Stimulated activated CD4-positive, alpha-beta T cell treated with anti-CD3 and anti-CD28 coated beads, Interleukin-1b, Interleukin-23, amount 100 ng/mL, for 48 hours (primary cell): ENCODE measurements around the gene SETD1A.

ENCODE experiments used
- DNase-seq: peaks from one replicate; pipeline ENCODE4 v3.0.0-alpha.2; 2020

SETD1A gene

DNA sequence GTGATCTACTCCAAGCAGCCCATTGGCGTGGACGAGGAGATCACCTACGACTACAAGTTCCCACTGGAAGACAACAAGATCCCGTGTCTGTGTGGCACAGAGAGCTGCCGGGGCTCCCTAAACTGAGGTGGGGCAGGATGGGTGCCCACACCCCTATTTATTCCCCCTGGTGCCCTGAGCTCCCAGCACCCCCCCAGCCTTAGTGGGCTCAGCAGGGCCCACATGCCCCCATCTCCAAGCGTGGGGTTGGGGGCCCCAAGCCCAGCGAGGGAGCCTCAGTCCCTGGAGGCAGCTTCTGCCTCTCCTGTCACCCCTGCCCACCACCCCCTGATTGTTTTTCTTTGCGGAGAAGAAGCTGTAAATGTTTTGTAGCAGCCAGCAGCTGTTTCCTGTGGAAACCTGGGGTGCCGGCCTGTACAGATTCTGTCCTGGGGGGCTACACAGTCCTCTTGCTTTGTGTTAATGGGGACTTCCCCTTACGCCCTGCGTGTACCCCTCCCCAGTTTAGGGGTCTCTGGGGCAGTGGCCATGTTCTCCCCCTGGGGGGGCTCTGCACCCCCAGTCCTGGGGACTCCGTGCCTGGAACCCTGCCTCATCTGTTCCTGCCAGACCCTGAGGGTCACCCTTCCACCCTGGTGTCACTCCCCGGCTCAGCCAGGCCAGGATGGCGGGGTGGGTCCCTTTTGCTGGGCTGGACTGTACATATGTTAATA, 26.5 kb downstream of the SETD1A start:
- DNase-seq = no peak

DNA sequence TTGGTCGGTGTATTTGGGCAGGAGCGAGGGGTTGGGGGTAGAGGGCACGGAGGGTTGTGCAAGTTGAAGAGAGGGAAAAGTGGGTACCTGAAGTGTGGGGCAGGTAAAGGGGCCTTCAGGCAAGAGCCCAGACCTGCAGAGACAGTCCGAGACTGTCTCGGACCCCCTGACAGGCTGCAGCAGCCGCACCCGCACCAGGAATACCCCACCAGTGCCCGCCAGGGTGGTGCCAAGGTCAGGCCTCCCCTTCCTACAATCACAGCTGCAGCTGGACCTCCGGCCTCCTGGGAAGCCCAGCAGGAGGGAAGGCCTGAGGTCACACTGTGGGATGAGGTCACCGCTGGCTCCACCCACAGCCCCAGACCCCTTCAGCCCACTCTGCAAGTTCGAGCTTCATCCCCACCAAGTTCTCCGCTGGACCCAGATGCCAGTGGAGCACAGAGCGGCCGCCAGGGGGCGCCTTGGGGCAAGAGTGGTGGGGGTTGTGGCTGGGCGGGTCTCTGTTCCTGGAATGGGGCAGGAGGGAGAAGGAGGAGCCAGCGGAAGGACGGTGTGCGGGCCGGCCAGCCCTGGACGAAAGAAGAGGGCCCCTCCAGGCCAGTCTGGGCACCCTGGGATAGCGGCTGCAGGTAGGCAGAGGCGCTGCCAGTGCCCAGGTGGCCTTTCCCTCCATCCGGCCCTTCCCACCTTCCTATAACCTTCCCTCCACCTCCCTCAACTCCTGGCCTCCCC, 27.3 kb downstream of the SETD1A start, which contains the start of gene HSD3B7:
TSS of gene HSD3B7 (plus strand) at position 539 of the 732 bp plus-strand sequence. CDS start 452 bp downstream, outside the sequence.
- DNase-seq = peak; percentile 77

DNA sequence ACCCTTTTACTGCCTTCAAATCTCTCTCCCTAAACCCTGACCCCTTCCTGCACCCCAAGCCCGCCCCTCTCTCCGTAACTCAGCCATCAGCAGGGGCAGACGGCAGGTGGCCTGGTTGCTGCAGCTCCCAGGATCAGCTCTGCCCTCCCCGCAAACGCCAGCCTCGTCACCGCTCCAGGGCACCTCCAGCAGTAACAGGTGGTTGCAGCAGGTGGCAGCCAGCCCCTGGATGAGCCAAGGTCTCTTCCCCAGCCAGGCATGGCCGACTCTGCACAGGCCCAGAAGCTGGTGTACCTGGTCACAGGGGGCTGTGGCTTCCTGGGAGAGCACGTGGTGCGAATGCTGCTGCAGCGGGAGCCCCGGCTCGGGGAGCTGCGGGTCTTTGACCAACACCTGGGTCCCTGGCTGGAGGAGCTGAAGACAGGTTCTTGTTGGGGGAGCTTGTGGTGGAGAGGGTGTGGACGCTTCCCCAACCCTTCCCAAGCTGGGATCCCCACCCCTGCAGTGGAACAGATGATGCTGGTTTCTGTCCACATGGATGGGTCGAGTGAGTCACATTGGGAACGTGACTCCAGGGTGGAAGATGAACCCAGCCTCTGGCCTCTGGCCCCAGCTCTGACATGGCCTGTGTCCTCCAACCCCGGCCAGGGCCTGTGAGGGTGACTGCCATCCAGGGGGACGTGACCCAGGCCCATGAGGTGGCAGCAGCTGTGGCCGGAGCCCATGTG, 28.0 kb downstream of the SETD1A start:
- no peak for DNase-seq

DNA sequence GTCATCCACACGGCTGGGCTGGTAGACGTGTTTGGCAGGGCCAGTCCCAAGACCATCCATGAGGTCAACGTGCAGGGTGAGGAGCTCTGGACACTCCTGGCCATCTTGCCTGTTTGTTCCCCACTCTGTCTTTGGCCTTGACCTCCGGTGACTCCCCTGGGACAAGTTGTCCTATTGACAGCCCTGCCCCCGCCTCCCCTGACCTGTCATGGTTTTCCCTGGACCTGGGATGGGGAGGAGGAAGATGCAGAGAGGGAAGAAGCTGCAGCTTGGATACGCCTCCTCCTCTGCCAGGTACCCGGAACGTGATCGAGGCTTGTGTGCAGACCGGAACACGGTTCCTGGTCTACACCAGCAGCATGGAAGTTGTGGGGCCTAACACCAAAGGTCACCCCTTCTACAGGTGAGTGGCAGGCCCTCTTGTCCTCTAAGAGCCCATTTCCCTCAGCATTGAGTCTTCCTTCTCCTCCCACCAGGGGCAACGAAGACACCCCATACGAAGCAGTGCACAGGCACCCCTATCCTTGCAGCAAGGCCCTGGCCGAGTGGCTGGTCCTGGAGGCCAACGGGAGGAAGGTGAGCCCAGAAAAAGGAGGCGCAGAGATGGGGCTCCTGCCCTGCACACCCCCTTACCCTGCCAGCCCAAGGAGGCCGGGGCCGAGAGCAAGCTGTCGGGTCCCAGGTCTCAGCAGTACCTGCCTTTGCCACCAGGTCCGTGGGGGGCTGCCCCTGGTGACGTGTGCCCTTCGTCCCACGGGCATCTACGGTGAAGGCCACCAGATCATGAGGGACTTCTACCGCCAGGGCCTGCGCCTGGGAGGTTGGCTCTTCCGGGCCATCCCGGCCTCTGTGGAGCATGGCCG, 28.8 kb downstream of the SETD1A start:
- no peak for DNase-seq

DNA sequence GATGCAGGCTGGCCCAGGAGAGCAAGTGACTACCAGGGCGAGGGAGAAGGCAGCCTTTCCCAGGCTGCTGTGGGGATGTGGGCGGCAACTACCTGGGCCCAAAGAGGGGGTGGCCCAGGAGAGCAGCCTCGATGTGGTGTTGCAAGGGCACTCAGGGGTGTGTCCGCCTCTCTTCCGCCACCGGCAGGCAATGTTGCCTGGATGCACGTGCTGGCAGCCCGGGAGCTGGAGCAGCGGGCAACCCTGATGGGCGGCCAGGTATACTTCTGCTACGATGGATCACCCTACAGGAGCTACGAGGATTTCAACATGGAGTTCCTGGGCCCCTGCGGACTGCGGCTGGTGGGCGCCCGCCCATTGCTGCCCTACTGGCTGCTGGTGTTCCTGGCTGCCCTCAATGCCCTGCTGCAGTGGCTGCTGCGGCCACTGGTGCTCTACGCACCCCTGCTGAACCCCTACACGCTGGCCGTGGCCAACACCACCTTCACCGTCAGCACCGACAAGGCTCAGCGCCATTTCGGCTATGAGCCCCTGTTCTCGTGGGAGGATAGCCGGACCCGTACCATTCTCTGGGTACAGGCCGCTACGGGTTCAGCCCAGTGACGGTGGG, 30.1 kb downstream of the SETD1A start:
- DNase-seq = no peak

DNA sequence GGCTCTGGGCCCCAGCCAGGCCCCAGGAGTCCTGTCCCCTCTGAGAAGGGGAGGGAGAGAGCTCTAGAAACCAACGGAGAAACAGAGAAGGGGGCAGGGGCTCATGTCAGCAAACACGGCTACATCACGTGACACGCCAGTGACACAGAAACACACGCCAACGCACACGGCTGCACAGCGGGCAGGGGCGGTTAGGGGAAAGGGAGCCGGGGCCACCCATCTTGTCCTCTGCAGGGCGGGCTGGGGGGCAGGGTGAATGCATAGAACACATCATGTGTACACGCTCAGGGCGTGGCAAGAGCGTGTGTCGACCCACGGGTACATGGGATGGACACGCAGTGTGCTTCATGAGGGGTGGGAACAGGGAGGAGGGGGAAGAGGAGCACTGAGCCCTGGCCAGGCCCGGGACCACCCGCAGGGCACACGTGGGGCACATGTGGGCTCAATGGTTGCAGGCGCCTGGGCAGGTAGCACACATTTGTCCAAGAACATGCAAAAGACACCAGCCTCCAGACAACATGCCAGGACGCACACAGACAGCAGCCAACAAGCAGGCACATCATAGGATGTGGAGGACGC, 32.0 kb downstream of the SETD1A start:
- no peak for DNase-seq

DNA sequence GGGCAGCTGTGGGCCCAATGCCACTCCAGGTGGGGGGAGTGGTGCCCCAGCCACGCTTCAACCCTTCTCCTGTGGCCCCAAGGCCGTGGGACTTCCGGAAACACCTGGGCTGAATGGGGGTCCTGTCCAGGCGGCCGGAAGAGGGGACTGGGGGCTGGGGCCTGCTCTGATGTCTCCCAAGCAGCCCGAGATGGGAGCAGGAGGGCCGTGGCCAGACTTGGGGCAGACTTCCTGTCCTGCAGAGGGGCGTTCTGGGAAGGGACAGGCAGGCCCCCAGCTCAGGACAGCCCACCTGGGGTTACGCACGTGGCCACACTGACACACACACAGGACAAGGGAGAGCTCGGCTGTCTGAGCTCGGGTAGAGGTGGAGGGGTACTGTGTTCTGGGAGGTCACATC, 32.6 kb downstream of the SETD1A start:
- DNase-seq = no peak

DNA sequence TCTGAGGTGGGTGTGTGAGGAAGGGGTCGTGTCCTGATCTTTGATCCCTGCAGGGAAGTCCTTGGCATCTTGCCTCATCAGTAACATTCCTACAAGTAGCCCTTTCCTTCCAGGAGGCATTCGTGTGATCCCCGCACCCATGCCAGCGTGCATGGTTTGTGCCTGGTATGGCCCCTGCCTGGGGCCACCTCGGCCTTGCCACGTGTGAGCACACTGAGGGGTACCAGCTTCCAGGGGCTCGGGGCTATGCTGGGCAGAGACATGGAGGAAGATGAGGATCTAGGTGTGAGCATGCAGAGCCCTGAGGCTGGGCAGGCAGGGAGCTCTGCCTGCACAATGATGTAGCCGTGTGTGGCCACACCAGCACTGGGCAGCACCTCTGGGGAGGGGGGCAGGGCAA, 33.5 kb downstream of the SETD1A start:
- no peak for DNase-seq

DNA sequence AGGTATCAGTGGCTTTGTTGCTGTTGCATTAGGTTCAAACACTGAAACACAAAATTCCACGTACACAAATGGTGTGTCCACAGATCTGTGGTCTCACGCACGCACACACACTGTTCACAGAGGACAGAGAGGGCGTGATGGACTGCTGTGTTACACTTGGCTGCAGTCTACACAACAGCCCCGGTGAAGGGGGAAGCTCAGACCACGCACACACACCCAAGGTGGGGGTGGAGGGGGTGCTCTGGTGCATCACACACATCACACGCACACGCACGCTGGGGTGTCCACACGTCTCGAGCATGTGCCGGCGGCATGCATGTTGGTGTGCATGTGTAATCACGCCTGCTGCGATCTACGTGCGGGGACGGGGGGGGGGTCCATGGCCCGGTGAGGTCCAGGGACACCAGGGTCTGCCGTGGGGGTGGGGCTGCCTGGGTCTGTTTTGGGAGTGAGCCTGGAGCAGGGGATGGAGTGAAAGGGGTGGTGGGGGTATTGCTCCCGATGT, 34.8 kb downstream of the SETD1A start:
- DNase-seq = no peak

DNA sequence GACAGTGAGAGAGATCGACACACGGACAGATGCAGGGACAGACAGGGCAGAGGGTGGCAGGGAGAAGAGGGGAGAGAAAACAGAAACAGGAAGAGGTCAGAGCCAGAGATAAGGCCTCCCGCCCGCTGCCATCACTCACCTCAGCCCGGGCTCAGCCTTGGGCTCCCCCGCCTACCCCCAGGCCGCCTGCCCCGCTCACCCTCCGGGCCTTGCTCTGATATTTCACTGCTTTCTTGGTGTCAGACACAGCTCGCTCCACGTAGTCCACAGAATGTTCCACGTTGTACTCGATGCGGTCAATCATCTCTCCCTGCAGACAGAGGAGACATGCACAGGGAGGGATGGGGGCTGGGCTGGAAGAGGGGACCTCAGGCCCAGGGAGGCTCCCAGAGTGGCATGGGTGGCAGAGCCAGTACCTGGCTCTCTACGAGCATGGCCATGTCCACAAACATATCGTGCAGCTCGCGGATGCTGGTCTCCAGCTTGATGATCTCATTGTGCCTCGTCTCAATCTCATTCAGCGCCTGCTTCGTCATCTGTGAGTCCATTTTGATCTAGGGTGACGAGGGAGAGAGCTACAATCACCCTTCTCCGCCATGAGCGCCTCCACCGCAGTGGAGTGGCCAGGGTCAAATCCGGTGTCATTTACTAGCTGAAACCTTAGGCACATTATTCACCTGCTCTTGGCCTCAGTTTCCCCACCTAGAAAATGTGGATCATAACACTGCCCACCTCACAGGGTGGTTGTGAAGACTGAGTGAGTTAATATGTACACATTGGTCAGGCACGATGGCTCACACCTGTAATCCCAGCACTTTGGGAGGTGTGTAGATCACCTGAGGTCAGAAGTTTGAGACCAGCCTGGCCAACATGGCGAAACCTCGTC, 35.6 kb downstream of the SETD1A start:
- DNase-seq = no peak

DNA sequence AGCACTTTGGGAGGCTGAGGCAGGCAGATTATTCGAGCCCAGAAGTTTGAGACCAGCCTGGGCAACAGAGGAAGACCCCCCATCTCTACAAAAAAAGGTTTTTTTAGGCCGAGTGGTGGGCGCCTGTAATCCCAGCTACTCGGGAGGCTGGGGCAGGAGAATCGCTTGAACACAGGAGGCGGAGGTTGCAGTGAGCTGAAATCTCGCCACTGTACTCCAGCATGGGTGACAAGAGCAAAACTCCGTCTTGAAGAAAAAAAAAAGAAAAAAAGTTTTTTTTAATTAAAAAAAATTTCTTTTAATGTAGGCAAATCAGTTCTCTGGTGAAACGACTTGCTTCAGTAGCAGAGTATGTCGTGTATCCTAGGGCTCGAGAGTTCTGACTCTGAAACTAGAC, 38.4 kb downstream of the SETD1A start:
- no peak for DNase-seq

DNA sequence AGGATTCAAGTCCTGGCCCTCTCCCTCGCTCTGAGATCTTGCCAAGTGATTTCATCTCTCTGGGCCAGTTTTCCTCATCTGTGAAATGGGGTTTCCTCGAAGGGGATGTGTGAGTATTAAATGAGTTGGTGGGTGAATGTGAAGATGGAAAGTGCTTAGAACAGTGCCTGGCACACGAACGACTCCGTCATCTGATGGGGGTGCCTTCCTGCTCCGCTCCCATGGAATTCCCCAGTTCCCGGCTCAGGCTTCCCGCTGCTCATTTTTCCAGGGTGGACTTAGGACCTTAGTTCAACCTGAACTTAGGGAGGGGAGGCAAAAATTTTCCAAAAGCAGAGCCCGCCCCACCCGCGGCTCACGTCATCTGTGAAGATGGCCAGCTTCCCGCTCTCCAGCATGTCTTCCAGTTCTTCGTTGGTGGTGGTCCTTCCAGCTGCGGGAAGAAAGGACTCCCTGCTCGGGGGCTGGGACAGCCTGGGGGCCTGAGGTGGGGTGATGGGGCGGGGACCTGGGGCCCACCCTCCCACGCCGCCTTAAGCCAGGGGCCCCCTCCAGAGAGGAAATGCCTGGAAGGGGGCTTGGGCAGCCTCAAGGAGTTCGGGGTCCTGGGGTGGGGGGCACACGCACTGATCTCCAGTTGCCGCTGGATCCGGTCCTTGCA, 38.9 kb downstream of the SETD1A start:
- DNase-seq = no peak

DNA sequence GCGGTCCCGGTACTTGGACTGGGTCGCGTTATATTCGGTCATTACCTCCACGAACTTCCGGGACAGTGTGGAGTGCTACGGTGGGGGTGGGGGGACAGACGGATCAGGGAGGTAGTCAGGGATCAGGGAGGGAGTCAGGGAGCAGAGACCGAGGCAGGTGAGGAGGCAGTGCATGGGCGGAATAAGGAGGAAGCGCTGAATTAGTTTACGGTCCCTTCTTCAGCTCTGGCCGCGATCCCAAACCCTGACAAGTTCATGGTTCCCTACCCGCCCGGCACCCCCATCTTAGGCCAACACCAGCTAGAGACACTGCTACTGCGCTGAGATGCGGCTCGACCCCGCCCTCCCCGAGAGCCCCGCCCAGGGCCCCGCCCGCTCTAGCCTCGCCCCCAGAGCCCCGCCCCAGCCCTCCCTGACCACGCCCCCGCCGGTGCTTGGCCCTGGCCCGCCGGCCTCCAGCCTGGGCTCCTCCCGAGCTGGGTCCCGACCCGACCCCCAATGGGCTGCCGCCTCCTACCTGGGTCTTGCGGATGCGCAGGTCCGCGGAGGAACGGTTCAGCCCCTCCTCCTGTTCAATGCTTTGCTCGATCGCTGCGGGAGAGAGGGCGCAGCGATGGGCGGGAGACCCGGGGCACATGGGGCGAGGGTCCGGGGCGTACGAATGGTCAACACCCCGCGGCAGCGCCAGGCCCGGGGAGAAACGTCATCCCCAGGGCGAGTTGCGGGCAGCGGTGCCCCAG, 39.6 kb downstream of the SETD1A start:
- DNase-seq = peak; percentile 81

DNA sequence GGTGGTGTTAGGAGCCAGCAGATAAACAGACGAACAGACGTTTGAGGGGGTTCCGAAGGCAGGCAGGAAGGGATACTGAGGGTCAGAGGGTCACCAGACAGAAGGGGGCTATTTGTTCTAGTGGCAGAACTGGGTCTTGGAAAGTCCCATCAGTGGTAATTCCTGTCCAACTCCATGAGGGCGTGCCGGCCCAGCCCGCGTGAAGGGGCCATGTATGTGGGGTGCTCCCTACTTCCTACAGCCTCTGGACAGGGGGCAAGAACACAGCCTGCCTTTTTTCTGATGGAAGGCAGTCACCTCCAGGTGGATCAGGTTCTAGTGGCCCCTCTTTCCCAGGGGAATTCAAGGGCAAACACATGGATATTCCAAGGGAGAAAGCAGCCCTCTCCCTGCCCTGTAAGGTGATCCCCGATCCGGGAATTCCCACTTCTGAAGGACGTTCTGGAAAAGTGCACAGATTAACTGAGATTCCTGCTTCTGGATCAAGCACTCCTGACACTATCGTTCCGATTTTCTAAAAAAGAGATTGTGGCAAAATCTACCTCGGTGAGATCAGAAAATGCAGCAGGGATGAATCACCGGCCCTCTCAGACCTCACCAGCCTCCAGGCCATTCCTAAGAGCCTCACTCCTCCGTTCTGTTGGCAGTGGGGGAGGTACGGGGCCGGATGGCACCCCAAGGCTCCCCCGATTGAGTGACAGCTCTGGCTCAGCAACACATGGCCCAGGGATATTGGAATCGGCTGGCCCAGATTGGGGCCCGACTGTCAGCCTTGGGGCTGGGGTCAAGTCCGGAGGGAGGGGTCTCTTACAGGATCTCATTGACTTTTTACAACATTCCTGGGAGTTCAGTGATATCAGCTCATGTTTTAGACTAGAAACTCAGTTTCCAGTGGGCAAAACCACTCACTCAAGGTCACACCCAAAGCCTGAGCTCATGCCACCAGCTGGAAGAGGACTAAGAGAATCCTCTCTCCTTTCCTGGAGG, 40.5 kb downstream of the SETD1A start:
- DNase-seq = no peak

DNA sequence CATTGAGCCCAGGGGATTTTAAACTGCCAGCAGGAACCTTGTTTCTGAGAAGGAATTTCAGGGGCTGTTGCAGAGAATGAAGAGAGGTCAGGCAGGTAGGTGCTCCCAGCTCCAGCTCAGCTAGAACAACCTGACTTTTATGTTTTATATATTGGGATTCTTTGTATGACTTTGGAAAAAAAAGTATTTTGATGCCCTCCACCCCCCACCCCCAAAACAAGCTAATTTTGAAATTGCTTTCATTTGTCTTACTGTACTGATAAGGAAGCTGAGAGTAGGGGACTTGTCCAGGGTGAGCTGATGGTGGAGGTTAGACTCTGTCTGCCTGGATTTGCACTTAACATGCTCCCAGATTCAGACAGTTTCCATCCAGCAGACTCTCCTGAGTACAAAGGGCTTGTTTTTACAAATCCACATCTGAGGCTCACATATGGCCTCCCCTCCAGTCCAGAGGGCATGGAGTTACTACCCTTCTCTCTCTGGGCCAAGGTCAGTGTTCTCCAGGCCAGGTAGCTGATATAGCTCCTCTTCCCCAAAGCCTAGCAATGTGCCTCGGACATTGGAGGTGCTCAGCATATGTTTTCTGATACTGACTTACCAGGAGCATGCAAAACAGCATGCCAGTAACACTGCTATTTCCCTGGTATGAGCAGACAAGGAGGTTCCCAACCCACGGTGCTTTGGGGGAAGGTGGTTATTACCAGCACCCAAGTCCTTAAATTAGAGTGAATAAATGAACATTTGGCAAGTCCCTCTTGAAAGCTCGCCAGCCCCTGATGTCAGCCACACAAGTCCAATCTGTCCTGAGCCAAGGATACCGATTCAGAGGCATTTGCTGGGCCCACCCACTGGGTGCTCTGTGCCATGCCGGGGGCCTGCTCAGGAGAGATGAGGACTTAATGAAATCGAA, 41.6 kb downstream of the SETD1A start:
- no peak for DNase-seq

DNA sequence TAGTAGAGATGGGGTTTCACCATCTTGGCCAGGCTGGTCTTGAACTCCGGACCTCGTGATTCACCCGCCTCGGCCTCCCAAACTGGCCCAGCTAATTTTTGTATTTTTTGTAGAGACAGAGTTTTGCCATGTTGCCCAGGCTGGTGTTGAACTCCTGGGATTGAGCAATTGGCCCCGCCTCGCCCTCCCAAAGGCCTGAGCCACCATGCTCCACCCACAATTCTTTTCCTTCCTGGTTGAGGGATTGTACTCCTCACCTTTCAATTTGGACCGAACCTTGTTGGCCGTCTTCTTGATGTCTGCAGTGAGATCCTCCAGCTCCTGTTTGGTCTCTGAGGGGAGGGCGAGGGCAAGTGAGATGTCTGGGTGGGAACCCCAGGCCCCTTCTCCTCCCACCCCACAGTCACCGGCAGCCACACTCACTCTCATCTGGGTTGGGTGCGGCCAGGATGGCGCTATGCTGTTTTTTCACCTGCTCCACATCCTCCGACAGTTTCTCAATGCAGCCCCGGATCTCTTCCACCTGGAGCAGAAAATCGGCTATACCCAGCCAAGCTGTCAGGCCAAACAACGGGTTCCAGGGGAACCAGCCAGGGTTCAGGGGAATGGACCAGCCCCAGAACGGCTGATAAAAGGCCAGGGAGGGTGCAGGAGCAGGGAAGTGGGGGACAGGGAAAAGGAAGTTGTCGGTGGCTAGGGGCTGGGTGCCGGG, 43.3 kb downstream of the SETD1A start:
- no peak for DNase-seq
